ENCODE results near the gene ABCF2. TPM values are rescaled to one million over a fixed set of nuclear protein-coding genes. Genes with fewer than 3 reads are reported as not detected.
A peak's percentile ranks its signal among the peaks of the same experiment; 100 is the strongest.

Gene ABCF2
- total RNA-seq, 1 experiment from 2014 or later: 73.6 TPM

GRCh38 chr7:151175047-151175792, 51.8 kb downstream of the ABCF2 start:
- no peak for DNase-seq (ENCODE audit: extremely low read depth, low read depth)

GRCh38 chr7:151174246-151175046, 52.6 kb downstream of the ABCF2 start:
- no peak for DNase-seq (ENCODE audit: extremely low read depth, low read depth)

- no peak for DNase-seq (ENCODE audit: extremely low read depth, low read depth)
These were observed 53.4 kb downstream of the ABCF2 start for GRCh38 chr7:151173386-151174245.

GRCh38 chr7:151172273-151173141, 54.5 kb downstream of the ABCF2 start:
- DNase-seq (ENCODE audit: extremely low read depth, low read depth): peak; percentile 72

- DNase-seq (ENCODE audit: extremely low read depth, low read depth): no peak
These were observed 58.2 kb downstream of the ABCF2 start for GRCh38 chr7:151168787-151169162.

GRCh38 chr7:151168003-151168786, 58.8 kb downstream of the ABCF2 start:
- peak; percentile 26 for DNase-seq (ENCODE audit: extremely low read depth, low read depth)

GRCh38 chr7:151167197-151167961, 59.6 kb downstream of the ABCF2 start, which contains the start of gene GBX1:
Gene GBX1, minus strand, starts transcription at chr7:151167694. Its CDS starts 146 bp downstream, at chr7:151167548.
- no peak for DNase-seq (ENCODE audit: extremely low read depth, low read depth)

- DNase-seq (ENCODE audit: extremely low read depth, low read depth): no peak
These were observed 60.3 kb downstream of the ABCF2 start for GRCh38 chr7:151166629-151167196.

Other genes starting within 250 kb of the ABCF2 start
- gene KCNH2, start 248.9 kb downstream of the ABCF2 start, total RNA-seq (2014; rRNA removed; shearing (Covaris generic)): 0.27 and 0.58 TPM in 2 replicates
- 0.30 and 0.46 TPM in 2 replicates for gene NOS3, start 236.2 kb downstream of the ABCF2 start, total RNA-seq (2014; rRNA removed; shearing (Covaris generic))
- 0.25 TPM in 1 of 2 replicates, not detected in the other for gene ATG9B, start 202.7 kb downstream of the ABCF2 start, total RNA-seq (2014; rRNA removed; shearing (Covaris generic))
- gene ABCB8, start 198.8 kb downstream of the ABCF2 start, total RNA-seq (2014; rRNA removed; shearing (Covaris generic)): 26.8 and 32.7 TPM in 2 replicates
- 1.1 and 2.0 TPM in 2 replicates for gene ASIC3, start 178.7 kb downstream of the ABCF2 start, total RNA-seq (2014; rRNA removed; shearing (Covaris generic))
- gene CDK5, start 169.3 kb downstream of the ABCF2 start, total RNA-seq (2014; rRNA removed; shearing (Covaris generic)): 10.8 and 13.1 TPM in 2 replicates
- 199 and 223 TPM in 2 replicates for gene SLC4A2, start 167.6 kb downstream of the ABCF2 start, total RNA-seq (2014; rRNA removed; shearing (Covaris generic))
- 63.4 and 77.1 TPM in 2 replicates for gene FASTK, start 146.4 kb downstream of the ABCF2 start, total RNA-seq (2014; rRNA removed; shearing (Covaris generic))
- gene TMUB1, start 143.7 kb downstream of the ABCF2 start, total RNA-seq (2014; rRNA removed; shearing (Covaris generic)): 35.2 and 46.6 TPM in 2 replicates
- gene AGAP3, start 140.7 kb downstream of the ABCF2 start, total RNA-seq (2014; rRNA removed; shearing (Covaris generic)): 39.6 and 43.2 TPM in 2 replicates
- not detected in 2 replicates for gene GBX1, start 59.5 kb downstream of the ABCF2 start, total RNA-seq (2014; rRNA removed; shearing (Covaris generic))
- not detected in 2 replicates for gene ASB10, start 40.0 kb downstream of the ABCF2 start, total RNA-seq (2014; rRNA removed; shearing (Covaris generic))
- not detected in 2 replicates for gene H2BK1, start 16.7 kb downstream of the ABCF2 start, total RNA-seq (2014; rRNA removed; shearing (Covaris generic))
- gene CHPF2, start 5.3 kb upstream of the ABCF2 start, total RNA-seq (2014; rRNA removed; shearing (Covaris generic)): 33.3 and 33.7 TPM in 2 replicates
- gene SMARCD3, start 21.5 kb upstream of the ABCF2 start, total RNA-seq (2014; rRNA removed; shearing (Covaris generic)): 39.0 and 43.5 TPM in 2 replicates
- gene NUB1, start 114.6 kb upstream of the ABCF2 start, total RNA-seq (2014; rRNA removed; shearing (Covaris generic)): 74.6 and 83.1 TPM in 2 replicates
- not detected in 2 replicates for gene WDR86, start 182.8 kb upstream of the ABCF2 start, total RNA-seq (2014; rRNA removed; shearing (Covaris generic))
- gene CRYGN, start 212.9 kb upstream of the ABCF2 start, total RNA-seq (2014; rRNA removed; shearing (Covaris generic)): 0.07 and 0.40 TPM in 2 replicates

Measured in NCI-H460 (cell line).